Cardiac atrium fibroblast (primary cell): ENCODE data around the gene OR9G4. TPM values are rescaled to one million over a fixed set of nuclear protein-coding genes. Genes with fewer than 3 reads are reported as not detected.

Experiments used
- total RNA-seq: library from RNA; depleted of rRNA; stranded (reverse); fragments of >200 nt; gene quantifications from 2 replicates; pipeline ENCODE4 v1.2.3, GENCODE V29; 2015

OR9G4 gene
- total RNA-seq, result not detected in 2 replicates

DNA sequence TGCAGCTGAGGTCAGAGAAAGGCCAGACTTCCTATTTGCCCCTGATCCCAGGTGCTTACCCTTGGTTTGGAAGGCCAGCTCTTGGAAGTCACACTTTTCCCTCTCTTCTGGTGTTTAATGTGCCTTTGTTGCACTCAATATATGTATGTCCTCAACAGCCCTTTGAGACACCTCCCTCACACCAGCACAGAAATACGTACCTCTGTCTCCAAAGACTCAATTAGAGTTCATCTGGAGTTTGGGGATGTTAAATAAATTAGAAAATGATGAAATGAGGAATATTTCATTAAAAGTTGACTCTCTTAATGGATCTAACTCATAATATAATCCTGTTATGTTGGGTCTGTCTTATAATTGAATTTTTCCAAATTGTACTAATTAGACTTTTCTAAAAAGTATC, at the start of gene OR9G4:
TSS of gene OR9G4 (minus strand) at position 101 of the 400 bp plus-strand sequence. CDS start 4,931 bp downstream, outside the sequence.

GRCh38 chr11:56698795-56699194, 49.7 kb downstream of the OR9G4 start, which contains the start of gene OR9G1:
TSS of gene OR9G1 (plus strand) at chr11:56699095. CDS start at chr11:56700388, 1,293 bp downstream.

Other genes starting within 250 kb of the OR9G4 start
- not detected in 2 replicates for gene OR5M11, start 205.4 kb downstream of the OR9G4 start, total RNA-seq
- not detected in 2 replicates for gene OR5M10, start 171.0 kb downstream of the OR9G4 start, total RNA-seq
- not detected in 2 replicates for gene OR5M1, start 133.8 kb downstream of the OR9G4 start, total RNA-seq
- gene OR5AP2, start 106.3 kb downstream of the OR9G4 start, total RNA-seq, result not detected in 2 replicates
- not detected in 2 replicates for gene OR5AR1, start 85.0 kb downstream of the OR9G4 start, total RNA-seq
- not detected in 2 replicates for gene OR9G1, start 49.6 kb downstream of the OR9G4 start, total RNA-seq
- gene OR5AK2, start 240.2 kb upstream of the OR9G4 start, total RNA-seq, result not detected in 2 replicates